Measurements from ENCODE around the gene ZNF219. TPM values are rescaled to one million over a fixed set of nuclear protein-coding genes. Genes with fewer than 3 reads are reported as not detected.

Gene ZNF219
- total RNA-seq, 1 donor = 5.9 TPM

GRCh38 chr14:21097636-21098075 lies 799 bp downstream of the ZNF219 start:
- peak overlapping the region; percentile 41 for H3K4me3 ChIP-seq (ENCODE audit: low read depth, low read length)
- DNase-seq (ENCODE audit: low read depth) = no peak
- TF ChIP-seq CTCF (IDR thresholded peaks at IDR 0.05; ENCODE audit: insufficient read depth, low read length) = no peak

GRCh38 chr14:21096978-21097635 lies 1.3 kb downstream of the ZNF219 start:
- TF ChIP-seq CTCF (IDR thresholded peaks at IDR 0.05; ENCODE audit: insufficient read depth, low read length) = no peak
- peak overlapping the region; percentile 41 for H3K4me3 ChIP-seq (ENCODE audit: low read depth, low read length)
- DNase-seq (ENCODE audit: low read depth) = no peak

- DNase-seq (ENCODE audit: low read depth) = no peak
- TF ChIP-seq CTCF (IDR thresholded peaks at IDR 0.05; ENCODE audit: insufficient read depth, low read length) = no peak
- H3K4me3 ChIP-seq (ENCODE audit: low read depth, low read length) = no peak overlapping the region
These were observed 2.0 kb downstream of the ZNF219 start for GRCh38 chr14:21096438-21096837.

GRCh38 chr14:21095430-21096205 lies 2.8 kb downstream of the ZNF219 start:
- TF ChIP-seq CTCF (IDR thresholded peaks at IDR 0.05; ENCODE audit: insufficient read depth, low read length) = no peak
- no peak overlapping the region for H3K4me3 ChIP-seq (ENCODE audit: low read depth, low read length)
- peak; percentile 39 for DNase-seq (ENCODE audit: low read depth)

- DNase-seq (ENCODE audit: low read depth) = no peak
- peak; percentile 40 for TF ChIP-seq CTCF (IDR thresholded peaks at IDR 0.05; ENCODE audit: insufficient read depth, low read length)
- no peak overlapping the region for H3K4me3 ChIP-seq (ENCODE audit: low read depth, low read length)
These were observed 4.4 kb downstream of the ZNF219 start for GRCh38 chr14:21093769-21094681.

GRCh38 chr14:21093018-21093417 lies 5.4 kb downstream of the ZNF219 start:
- no peak overlapping the region for H3K4me3 ChIP-seq (ENCODE audit: low read depth, low read length)
- no peak for TF ChIP-seq CTCF (IDR thresholded peaks at IDR 0.05; ENCODE audit: insufficient read depth, low read length)
- no peak for DNase-seq (ENCODE audit: low read depth)

All from fibroblast of the aortic adventitia (primary cell).